H9 (cell line): Measurements from ENCODE around the gene RC3H1. TPM values are rescaled to one million over a fixed set of nuclear protein-coding genes. Genes with fewer than 3 reads are reported as not detected.

Source experiments
- DNase-seq: peaks from one replicate; pipeline ENCODE4 v3.0.0-alpha.2; 2017
- H2AFZ ChIP-seq: one replicate; pipeline ENCODE4 v1.6.1; 2013; ENCODE audit warnings: mild to moderate bottlenecking, low read length, control low read depth, moderate library complexity
- H2AK5ac ChIP-seq: 2 replicates; pipeline ENCODE4 v1.6.1; 2013; ENCODE audit warnings: low read length, control low read depth, mixed read lengths; ENCODE audit not compliant: insufficient read length
- H2BK120ac ChIP-seq: one replicate; pipeline ENCODE4 v1.6.1; 2013; ENCODE audit warnings: low read depth, mild to moderate bottlenecking, low read length, control low read depth, inconsistent platforms; ENCODE audit not compliant: poor library complexity, severe bottlenecking
- H2BK12ac ChIP-seq: 2 replicates; pipeline ENCODE4 v1.6.1; 2013; ENCODE audit warnings: low read length, control low read depth, mixed read lengths, low read depth; ENCODE audit not compliant: insufficient read length
- H2BK15ac ChIP-seq: 2 replicates; pipeline ENCODE4 v1.6.1; 2013; ENCODE audit warnings: low read depth, low read length, control low read depth
- H2BK20ac ChIP-seq: one replicate; pipeline ENCODE4 v1.6.1; 2013; ENCODE audit warnings: low read depth, mild to moderate bottlenecking, low read length, control low read depth, inconsistent platforms; ENCODE audit not compliant: poor library complexity, severe bottlenecking
- H2BK5ac ChIP-seq: 2 replicates; pipeline ENCODE4 v1.6.1; 2013; ENCODE audit warnings: low read length, control low read depth, mixed read lengths; ENCODE audit not compliant: insufficient read length
- H3K14ac ChIP-seq: 2 replicates; pipeline ENCODE4 v1.6.1; 2013; ENCODE audit warnings: low read length, control low read depth; ENCODE audit not compliant: insufficient read depth
- H3K18ac ChIP-seq: 2 replicates; pipeline ENCODE4 v1.6.1; 2013; ENCODE audit warnings: low read depth, mild to moderate bottlenecking, mixed read lengths, low read length, control low read depth; ENCODE audit not compliant: insufficient read length
- H3K23ac ChIP-seq: 2 replicates; pipeline ENCODE4 v1.6.1; 2013; ENCODE audit warnings: low read length, control low read depth, mixed read lengths, low read depth; ENCODE audit not compliant: insufficient read length
- H3K23me2 ChIP-seq: 2 replicates; pipeline ENCODE4 v1.6.1; 2013; ENCODE audit warnings: low read depth, mild to moderate bottlenecking, mixed read lengths, low read length, control low read depth; ENCODE audit not compliant: insufficient read length, poor library complexity, severe bottlenecking
- H3K27ac ChIP-seq: 2 replicates; pipeline ENCODE4 v1.5.1; 2013; ENCODE audit warnings: low read length, control low read depth, mixed read lengths, low read depth; ENCODE audit not compliant: insufficient read length
- H3K27me3 ChIP-seq: 2 replicates; pipeline ENCODE4 v1.6.1; 2013; ENCODE audit warnings: low read length, control low read depth, inconsistent platforms; ENCODE audit not compliant: insufficient read depth
- H3K4ac ChIP-seq: 2 replicates; pipeline ENCODE4 v1.6.1; 2013; ENCODE audit warnings: low read depth, mild to moderate bottlenecking, control low read depth, inconsistent platforms, low read length, moderate library complexity
- H3K4me1 ChIP-seq: 2 replicates; pipeline ENCODE4 v1.6.1; 2013; ENCODE audit warnings: low read length, control low read depth, inconsistent platforms; ENCODE audit not compliant: insufficient read depth
- H3K4me2 ChIP-seq: 2 replicates; pipeline ENCODE4 v1.6.1; 2013; ENCODE audit warnings: low read length, control low read depth, mixed read lengths; ENCODE audit not compliant: insufficient read length, insufficient read depth
- H3K56ac ChIP-seq: 2 replicates; pipeline ENCODE4 v1.6.1; 2013; ENCODE audit warnings: low read depth, mild to moderate bottlenecking, mixed read lengths, low read length, control low read depth; ENCODE audit not compliant: insufficient read length
- H3K79me1 ChIP-seq: 2 replicates; pipeline ENCODE4 v1.6.1; 2013; ENCODE audit warnings: low read depth, mild to moderate bottlenecking, moderate library complexity, low read length, control low read depth, inconsistent platforms; ENCODE audit not compliant: insufficient read depth, poor library complexity, severe bottlenecking
- H3K79me2 ChIP-seq: 2 replicates; pipeline ENCODE4 v1.6.1; 2013; ENCODE audit warnings: low read length, control low read depth, inconsistent platforms; ENCODE audit not compliant: insufficient read depth
- H3K9ac ChIP-seq: 2 replicates; pipeline ENCODE4 v1.6.1; 2013; ENCODE audit warnings: low read length, control low read depth, mixed read lengths; ENCODE audit not compliant: insufficient read length; ENCODE audit errors: extremely low read depth
- H3K9me3 ChIP-seq: one replicate; pipeline ENCODE4 v1.6.1; 2013; ENCODE audit warnings: low read depth, low read length, inconsistent platforms; ENCODE audit not compliant: control insufficient read depth
- H3T11ph ChIP-seq: one replicate; pipeline ENCODE4 v1.6.1; 2013; ENCODE audit warnings: mild to moderate bottlenecking, low read length, control low read depth, inconsistent platforms
- H4K20me1 ChIP-seq: one replicate; pipeline ENCODE4 v1.6.1; 2013; ENCODE audit not compliant: control insufficient read depth, insufficient read length, insufficient read depth
- H4K5ac ChIP-seq: 2 replicates; pipeline ENCODE4 v1.6.1; 2013; ENCODE audit warnings: low read depth, mild to moderate bottlenecking, mixed read lengths, low read length, control low read depth; ENCODE audit not compliant: insufficient read length
- H4K8ac ChIP-seq: replicated peaks from 2 replicates; pipeline ENCODE4 v1.6.1; 2013; ENCODE audit warnings: low read length, control low read depth, mixed read lengths, low read depth; ENCODE audit not compliant: insufficient read length
- H4K91ac ChIP-seq: 2 replicates; pipeline ENCODE4 v1.6.1; 2013; ENCODE audit warnings: low read depth, mild to moderate bottlenecking, moderate library complexity, mixed read lengths, low read length, control low read depth; ENCODE audit not compliant: insufficient read length
- H3K27ac Mint-ChIP-seq, 3 experiments: 2 replicates in 2 of 3; 3 replicates in 1 of 3; pipeline ENCODE4 v1.8.0; 2020 to 2021; ENCODE audit warnings: mixed read lengths in 3 of 3, mild to moderate bottlenecking in 1 of 3, moderate library complexity in 1 of 3
- H3K27me3 Mint-ChIP-seq: 2 replicates; pipeline ENCODE4 v1.8.0; 2021; ENCODE audit warnings: low read depth, mild to moderate bottlenecking, moderate library complexity, mixed read lengths
- H3K36me3 Mint-ChIP-seq, 3 experiments: 2 replicates in 2 of 3; 3 replicates in 1 of 3; pipeline ENCODE4 v1.8.0; 2020 to 2021; ENCODE audit warnings: low read depth in 3 of 3, mixed read lengths in 3 of 3; ENCODE audit not compliant: insufficient read depth in 1 of 3
- H3K4me1 Mint-ChIP-seq, 2 experiments: 2 replicates each; pipeline ENCODE4 v1.8.0; 2020; ENCODE audit warnings: mixed read lengths in 2 of 2
- H3K4me3 Mint-ChIP-seq, 2 experiments: 2 replicates in 1 of 2; 3 replicates in 1 of 2; pipeline ENCODE4 v1.8.0; 2020 to 2021; ENCODE audit warnings: mild to moderate bottlenecking in 2 of 2, mixed read lengths in 2 of 2, moderate library complexity in 1 of 2
- H3K9me3 Mint-ChIP-seq, 2 experiments: 2 replicates in 1 of 2; 3 replicates in 1 of 2; pipeline ENCODE4 v1.8.0; 2020; ENCODE audit warnings: mild to moderate bottlenecking in 2 of 2, mixed read lengths in 2 of 2, moderate library complexity in 1 of 2
- CTCF ChIP-seq: fragments of 200-600 bp; sonication (generic); conservative IDR thresholded peaks from 3 replicates; pipeline ENCODE4 v1.8.0; 2021; ENCODE audit warnings: antibody characterized with exemption, mild to moderate bottlenecking
- WGBS: extraction: QIAGEN DNeasy Blood & Tissue Kit; methylation state at CpG from one replicate; pipeline ENCODE4 v1.1.7; 2013; ENCODE audit warnings: missing lambda C conversion rate, low lambda C conversion rate, mixed read lengths; ENCODE audit not compliant: insufficient read length; ENCODE audit errors: extremely low coverage; 5-methylcytosine and 5-hydroxymethylcytosine counted together
- total RNA-seq: library from RNA; stranded (reverse); gene quantifications from 2 replicates; pipeline ENCODE4 v1.2.1, GENCODE V29; 2021

RC3H1 gene
- total RNA-seq, 1 experiment from 2014 or later: 36.1 TPM

- Histone ChIP-seq H3K4me2 (no peak overlapping the region), H3K27me3 (no peaks in the 10 kb centered on the region), H2AFZ (no peak overlapping the region), H4K8ac (no peak overlapping the region), H2BK12ac (no peak overlapping the region), H4K5ac (no peak overlapping the region), H3K4me1 (peaks cover 6% of the 10 kb centered on the region; the same call in 1 of the 2 replicates), H3K23ac (no peak overlapping the region), H3K9ac (no peak overlapping the region), H3K56ac (no peak overlapping the region), H3K27ac (no peak overlapping the region), H3K79me1 (no peaks in the 10 kb centered on the region), H3K9me3 (no peaks in the 10 kb centered on the region), H2AK5ac (no peak overlapping the region), H3K18ac (no peak overlapping the region), H3T11ph (no peak overlapping the region), H2BK20ac (no peak overlapping the region), H2BK5ac (no peak overlapping the region), H3K4ac (no peak overlapping the region), H3K14ac (no peak overlapping the region), H2BK120ac (no peak overlapping the region), H2BK15ac (no peak overlapping the region), H4K91ac (no peak overlapping the region), H3K23me2 (no peaks in the 10 kb centered on the region), H4K20me1 (no peaks in the 10 kb centered on the region), H3K79me2 (no peaks in the 10 kb centered on the region; the same call in 1 of the 2 replicates)
- no peak for TF ChIP-seq CTCF
- Mint-ChIP-seq H3K4me3 (no peak overlapping the region), H3K27ac (no peak overlapping the region; a peak in 1 of 7 replicates), H3K9me3 (no peaks in the 10 kb centered on the region), H3K27me3 (no peaks in the 10 kb centered on the region), H3K4me1 (peaks cover 16 to 20% of the 10 kb centered on the region in 2 experiments), H3K36me3 (peaks cover 10 to 19% (median 13%) of the 10 kb centered on the region in 3 experiments; a peak in 6 of 7 replicates)
- no peak for DNase-seq
- no CpG with 5 or more reads among the region's 2 CpGs for WGBS
Observed at GRCh38 chr1:173889885-173890284, 132.3 kb downstream of the RC3H1 start.
